GM06990 (cell line): ENCODE results near the gene CCDC85C.

ENCODE experiments used
- DNase-seq: peaks from one replicate; pipeline ENCODE4 v3.0.0-alpha.2; 2011; ENCODE audit not compliant: insufficient read length; ENCODE audit errors: extremely low read depth
- H3K27me3 ChIP-seq: replicated peaks from 2 replicates; pipeline ENCODE4 v1.6.0; 2011; ENCODE audit warnings: low read length; ENCODE audit not compliant: control insufficient read depth, insufficient read depth
- H3K36me3 ChIP-seq: 2 replicates; pipeline ENCODE4 v1.5.1; 2011; ENCODE audit warnings: low read length; ENCODE audit not compliant: control insufficient read depth, insufficient read depth
- H3K4me3 ChIP-seq: replicated peaks from 2 replicates; pipeline ENCODE4 v1.5.1; 2011; ENCODE audit warnings: low read depth, mild to moderate bottlenecking, control low read depth, low read length
- CTCF ChIP-seq: IDR thresholded peaks from 2 replicates; pipeline ENCODE4 v1.5.1; 2011; ENCODE audit warnings: low read length, control low read depth, mild to moderate bottlenecking, inconsistent platforms; ENCODE audit not compliant: insufficient read depth, poor library complexity, severe bottlenecking

CCDC85C gene

DNA sequence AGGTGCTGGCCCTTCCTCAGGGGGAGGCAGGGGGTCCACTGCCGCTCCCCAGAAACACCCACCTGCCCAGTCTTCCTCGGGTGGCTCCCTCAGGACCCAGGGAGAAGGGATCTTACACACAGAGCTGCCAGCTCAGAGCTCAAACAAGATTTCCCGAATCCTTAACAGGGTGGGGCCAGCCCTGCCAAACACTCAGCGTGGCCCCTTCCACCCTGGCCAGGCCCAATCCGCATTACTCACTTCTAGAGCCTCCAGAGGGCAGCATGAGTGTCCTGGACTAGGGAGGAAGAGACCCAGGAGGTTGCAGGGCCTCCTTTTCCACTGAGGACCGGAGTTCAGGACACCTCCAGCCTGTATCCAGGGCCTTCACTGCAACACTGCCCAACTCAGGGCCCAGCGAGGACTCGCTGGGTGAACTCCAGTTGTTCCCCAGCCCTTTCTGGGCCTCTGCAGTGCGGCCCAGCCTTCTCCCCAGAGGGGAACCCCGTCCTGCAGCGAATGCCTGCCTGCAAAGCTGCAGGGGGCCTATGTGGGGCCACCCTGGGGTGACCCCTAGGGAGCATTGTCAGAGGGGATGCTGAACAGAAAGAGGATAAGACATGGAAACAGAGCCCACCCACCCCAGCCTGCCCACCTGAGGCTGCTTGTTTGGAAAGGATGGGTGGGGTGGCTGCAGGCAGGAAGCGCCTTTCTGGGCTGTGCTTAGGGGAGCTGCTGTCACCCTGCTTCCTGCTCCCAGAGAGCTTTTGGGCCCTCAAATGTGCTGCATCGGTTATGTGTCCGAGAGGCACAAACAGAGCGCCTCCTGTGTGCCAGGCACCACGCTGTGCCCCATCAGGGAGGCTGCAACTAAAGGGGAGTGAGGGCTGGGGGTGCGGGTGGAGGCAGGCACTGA, 79.0 kb downstream of the CCDC85C start:
- peak; percentile 17 for TF ChIP-seq CTCF
- Histone ChIP-seq H3K4me3 (no peak overlapping the region), H3K36me3 (no peaks in the 10 kb centered on the region), H3K27me3 (no peaks in the 10 kb centered on the region; the same call in 1 of the 2 replicates)
- no peak for DNase-seq

DNA sequence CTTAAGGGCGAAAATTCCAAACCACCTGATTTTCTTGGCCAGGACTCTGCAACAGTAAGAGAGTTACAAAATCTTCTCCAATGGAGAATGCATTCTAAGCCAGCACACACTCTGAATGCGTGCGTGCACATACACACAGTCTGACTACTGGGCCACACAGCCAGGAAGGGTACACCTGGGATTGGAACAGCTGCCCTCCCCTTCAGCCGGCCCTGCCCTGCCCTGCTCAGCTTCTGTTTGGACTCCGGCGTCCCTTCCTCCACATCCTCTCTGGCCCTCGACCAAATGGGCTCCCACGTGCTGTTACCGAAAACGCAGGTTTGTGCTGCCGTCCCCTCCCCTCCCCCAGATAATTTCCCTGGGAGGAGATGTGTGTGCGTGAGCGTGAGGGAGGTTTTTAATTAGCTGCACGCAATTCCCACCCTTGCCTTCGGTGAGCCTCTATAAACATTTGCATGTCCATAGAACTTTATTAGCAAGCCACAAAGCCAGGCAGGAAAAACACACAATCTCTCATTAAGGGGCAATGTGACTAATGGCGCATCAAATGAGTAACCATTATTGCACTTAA, 79.8 kb downstream of the CCDC85C start:
- Histone ChIP-seq H3K27me3 (no peaks in the 10 kb centered on the region; the same call in 1 of the 2 replicates), H3K36me3 (no peaks in the 10 kb centered on the region), H3K4me3 (no peak overlapping the region)
- no peak for DNase-seq
- no peak for TF ChIP-seq CTCF

DNA sequence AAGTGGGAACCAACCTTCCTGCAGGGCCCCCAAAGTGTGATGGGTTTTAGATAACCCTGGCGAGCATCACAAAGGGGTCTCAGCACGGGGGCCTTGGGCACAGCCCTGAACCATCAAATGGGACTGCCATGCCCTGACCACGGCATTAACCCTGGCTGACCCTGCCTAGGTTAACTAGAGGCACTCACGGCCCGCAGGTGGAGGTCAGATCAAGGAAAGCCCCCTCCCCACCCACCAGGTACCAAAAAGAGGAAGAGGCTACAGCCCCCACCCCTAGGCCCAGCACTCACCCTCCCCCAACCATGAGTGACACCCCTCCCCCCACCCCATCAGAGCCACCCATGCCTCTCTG, 80.3 kb downstream of the CCDC85C start:
- no peak for DNase-seq
- no peaks in the 10 kb centered on the region; the same call in 1 of the 2 replicates for H3K27me3 ChIP-seq
- no peak for TF ChIP-seq CTCF

DNA sequence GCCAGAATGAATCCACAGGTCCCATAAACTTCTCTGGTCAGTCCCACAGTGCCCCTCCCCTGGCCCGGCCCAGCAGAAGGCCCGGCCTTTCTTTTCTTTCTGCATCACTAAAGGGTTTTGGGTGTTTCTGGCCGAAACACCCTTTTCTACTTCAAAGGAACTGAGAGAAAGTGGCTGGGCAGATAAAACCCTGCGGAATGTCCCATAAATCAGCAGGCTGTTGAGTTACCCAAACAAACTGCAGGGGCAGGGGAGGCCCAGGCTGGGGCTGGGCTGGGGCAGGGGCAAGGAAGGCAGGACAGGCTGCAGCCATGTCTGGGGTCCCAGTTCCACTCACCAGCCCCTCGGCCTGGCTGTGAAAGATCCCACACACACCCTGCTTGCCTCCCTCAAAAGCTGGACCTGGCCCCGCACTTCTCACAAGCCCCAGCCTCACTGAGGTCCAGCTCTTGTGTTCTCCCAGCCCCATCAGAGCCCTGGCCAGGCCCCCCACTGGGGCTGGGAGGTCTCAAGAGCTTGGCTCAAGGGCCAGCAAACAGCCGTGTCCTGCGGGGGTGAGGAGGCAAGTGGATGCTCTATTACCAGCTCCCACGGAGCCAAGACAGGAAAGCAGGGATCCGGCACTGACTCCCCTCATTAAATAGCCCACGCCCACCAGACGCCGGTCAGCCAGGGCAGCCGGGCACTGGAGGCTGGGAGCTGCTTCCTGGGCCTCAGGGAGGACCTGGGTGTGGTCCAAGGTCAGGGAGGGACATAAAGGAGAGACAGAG, 80.9 kb downstream of the CCDC85C start:
- Histone ChIP-seq H3K36me3 (no peaks in the 10 kb centered on the region), H3K27me3 (no peaks in the 10 kb centered on the region; the same call in 1 of the 2 replicates), H3K4me3 (no peak overlapping the region)
- no peak for TF ChIP-seq CTCF
- DNase-seq: no peak

More for the DNA sequence above, 80.3 kb downstream of the CCDC85C start:
- Histone ChIP-seq H3K4me3 (no peak overlapping the region), H3K36me3 (no peaks in the 10 kb centered on the region)

DNA sequence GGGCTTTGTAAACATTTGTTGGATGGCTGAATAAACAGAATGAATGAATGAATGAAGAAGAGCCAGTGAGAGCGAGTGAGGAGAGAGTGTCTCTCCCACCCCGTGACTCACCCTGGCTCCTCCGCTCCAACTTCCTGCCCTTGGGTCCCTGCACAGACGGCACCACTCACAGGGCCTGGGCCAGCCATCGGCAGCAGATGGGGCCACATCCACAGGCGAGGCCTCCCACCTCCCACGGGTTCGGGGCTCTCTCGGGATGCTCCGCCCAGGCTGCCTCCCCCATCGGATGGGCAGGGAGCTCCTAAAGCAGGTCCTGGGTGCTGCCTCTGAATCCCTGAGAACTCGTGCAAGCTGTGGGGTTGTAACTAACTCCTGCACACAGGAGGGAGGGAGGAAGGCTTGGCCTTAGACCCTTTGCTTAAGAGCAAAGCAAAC, 81.5 kb downstream of the CCDC85C start:
- Histone ChIP-seq H3K36me3 (no peaks in the 10 kb centered on the region), H3K4me3 (no peak overlapping the region), H3K27me3 (no peaks in the 10 kb centered on the region)
- DNase-seq: no peak
- no peak for TF ChIP-seq CTCF
